ENCODE data around the gene NCAM2. TPM values are rescaled to one million over a fixed set of nuclear protein-coding genes. Genes with fewer than 3 reads are reported as not detected.
"Not testable (repeated sequence)": the region's sequence is repeated elsewhere in the genome, so short reads cannot be mapped to it uniquely, and the experiment has no call there.

The NCAM2 gene
- total RNA-seq, 3 donors from 2014 or later: 2.9 to 14.1 (median 4.0) TPM

- DNase-seq (no peak), ATAC-seq (no peak)
- intact Hi-C loops (cut with DNase I, micrococcal nuclease): no loop called here
- no peaks in the 10 kb centered on the region for H3K4me1 ChIP-seq (ENCODE audit: low read depth)
- peaks cover 8% of the 10 kb centered on the region for H3K9me3 ChIP-seq
- no peak overlapping the region for H3K4me3 ChIP-seq
- no peaks in the 10 kb centered on the region for H3K36me3 ChIP-seq (ENCODE audit: low read depth)
- no peak for TF ChIP-seq CTCF (IDR thresholded peaks at IDR 0.05)
These were observed 387.2 kb downstream of the NCAM2 start for GRCh38 chr21:21385404-21385803.

- no peak for DNase-seq
- no peak for ATAC-seq
- Histone ChIP-seq H3K4me1 (ENCODE audit: low read depth) (no peaks in the 10 kb centered on the region), H3K36me3 (ENCODE audit: low read depth) (no peaks in the 10 kb centered on the region), H3K4me3 (no peak overlapping the region), H3K9me3 (peaks cover 9% of the 10 kb centered on the region)
- TF ChIP-seq CTCF (IDR thresholded peaks at IDR 0.05): no peak
- intact Hi-C loops (cut with DNase I, micrococcal nuclease): no loop called here
These were observed 389.7 kb downstream of the NCAM2 start for GRCh38 chr21:21387916-21388315.

GRCh38 chr21:21394064-21394463, 395.9 kb downstream of the NCAM2 start:
- DNase-seq (no peak), ATAC-seq (no peak)
- intact Hi-C loops (cut with DNase I, micrococcal nuclease): no loop called here
- no peaks in the 10 kb centered on the region for H3K36me3 ChIP-seq (ENCODE audit: low read depth)
- peaks cover 37% of the 10 kb centered on the region for H3K9me3 ChIP-seq
- no peak for TF ChIP-seq CTCF (IDR thresholded peaks at IDR 0.05)
- H3K4me1 ChIP-seq (ENCODE audit: low read depth): no peaks in the 10 kb centered on the region
- H3K4me3 ChIP-seq: no peak overlapping the region

- intact Hi-C loops (cut with DNase I, micrococcal nuclease): no loop called here
- Histone ChIP-seq H3K4me3 (no peak overlapping the region), H3K9me3 (peaks cover 37% of the 10 kb centered on the region), H3K36me3 (ENCODE audit: low read depth) (no peaks in the 10 kb centered on the region), H3K4me1 (ENCODE audit: low read depth) (no peaks in the 10 kb centered on the region)
- no peak for TF ChIP-seq CTCF (IDR thresholded peaks at IDR 0.05)
- no peak for ATAC-seq
- no peak for DNase-seq
These were observed 398.2 kb downstream of the NCAM2 start for GRCh38 chr21:21396424-21396823.

GRCh38 chr21:21397464-21397863, 399.3 kb downstream of the NCAM2 start:
- Histone ChIP-seq H3K4me1 (ENCODE audit: low read depth) (no peaks in the 10 kb centered on the region), H3K4me3 (no peak overlapping the region), H3K36me3 (ENCODE audit: low read depth) (no peaks in the 10 kb centered on the region), H3K9me3 (peaks cover 46% of the 10 kb centered on the region)
- ATAC-seq (no peak), DNase-seq (no peak)
- no peak for TF ChIP-seq CTCF (IDR thresholded peaks at IDR 0.05)
- intact Hi-C loops (cut with DNase I, micrococcal nuclease): no loop called here

GRCh38 chr21:21401444-21401843, 403.2 kb downstream of the NCAM2 start:
- intact Hi-C loops (cut with DNase I, micrococcal nuclease): no loop called here
- Histone ChIP-seq H3K4me1 (ENCODE audit: low read depth) (no peaks in the 10 kb centered on the region), H3K9me3 (peaks cover 46% of the 10 kb centered on the region), H3K4me3 (no peak overlapping the region), H3K36me3 (ENCODE audit: low read depth) (no peaks in the 10 kb centered on the region)
- no peak for DNase-seq
- TF ChIP-seq CTCF (IDR thresholded peaks at IDR 0.05): no peak
- ATAC-seq: no peak

GRCh38 chr21:21402187-21402586, 404.0 kb downstream of the NCAM2 start:
- intact Hi-C loops (cut with DNase I, micrococcal nuclease): not testable (repeated sequence)

GRCh38 chr21:21404261-21404660, 406.1 kb downstream of the NCAM2 start:
- peaks cover 28% of the 10 kb centered on the region for H3K9me3 ChIP-seq
- intact Hi-C loops (cut with DNase I, micrococcal nuclease); ATAC-seq; H3K4me1 ChIP-seq (ENCODE audit: low read depth); H3K4me3 ChIP-seq; H3K36me3 ChIP-seq (ENCODE audit: low read depth); DNase-seq: not testable (repeated sequence)

More at GRCh38 chr21:21402187-21402586, 404.0 kb downstream of the NCAM2 start:
- H3K4me3 ChIP-seq; DNase-seq; H3K36me3 ChIP-seq (ENCODE audit: low read depth); H3K4me1 ChIP-seq (ENCODE audit: low read depth); ATAC-seq: not testable (repeated sequence)
- peaks cover 39% of the 10 kb centered on the region for H3K9me3 ChIP-seq
